Measurements from ENCODE around the gene PRR15L.
"Not testable (repeated sequence)": the region's sequence is repeated elsewhere in the genome, so short reads cannot be mapped to it uniquely, and the experiment has no call there.

The PRR15L gene, protein sequence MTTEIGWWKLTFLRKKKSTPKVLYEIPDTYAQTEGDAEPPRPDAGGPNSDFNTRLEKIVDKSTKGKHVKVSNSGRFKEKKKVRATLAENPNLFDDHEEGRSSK

DNA sequence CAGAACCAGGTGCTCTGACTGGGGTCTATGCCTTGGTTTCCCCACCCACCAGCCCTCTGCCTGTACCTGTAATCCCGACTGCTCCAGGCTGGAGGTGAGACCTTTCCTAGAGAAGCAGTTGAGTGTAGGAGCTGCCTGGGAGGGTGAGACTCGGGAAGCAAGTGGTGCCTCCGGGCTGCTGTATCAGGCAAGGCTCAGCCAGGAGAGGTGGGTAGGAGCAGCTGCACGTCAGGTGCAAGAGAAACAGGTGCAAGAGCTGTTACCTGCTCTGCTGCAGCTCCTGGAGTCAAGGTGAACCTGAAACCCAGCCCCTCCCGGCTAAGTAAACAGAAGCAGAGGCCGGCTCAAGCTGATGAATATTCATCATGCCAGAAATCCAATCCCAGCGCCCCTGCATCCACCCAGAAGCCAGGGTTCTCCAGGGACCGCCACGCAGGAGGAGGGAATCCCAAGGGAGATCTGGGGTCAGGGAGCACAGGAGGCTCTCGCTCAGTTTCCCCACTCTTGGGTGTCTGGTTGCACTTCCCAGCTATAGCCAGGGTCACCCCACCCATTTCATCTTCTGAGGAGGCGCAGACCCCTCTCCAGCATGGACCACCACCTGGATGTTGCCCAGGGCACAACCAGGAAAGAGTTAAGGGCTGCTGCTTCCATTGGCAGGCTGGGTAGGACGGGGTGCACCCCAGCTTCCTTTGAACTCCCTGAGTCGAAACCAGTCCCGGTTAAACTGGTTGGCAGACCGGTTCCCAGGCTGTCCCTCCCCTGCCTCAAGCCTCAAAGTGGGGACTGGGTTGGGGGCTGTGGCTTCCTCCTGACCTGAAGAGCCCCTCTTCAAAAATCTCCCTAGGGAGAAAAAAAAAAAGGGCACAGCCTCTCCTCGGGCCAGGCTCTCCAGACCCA, at the start of gene PRR15L:
Gene PRR15L, minus strand, starts transcription at position 293 of the 900 bp plus-strand sequence. CDS start 4,649 bp downstream, outside the sequence.
- DNase-seq: peak; percentile 96

DNA sequence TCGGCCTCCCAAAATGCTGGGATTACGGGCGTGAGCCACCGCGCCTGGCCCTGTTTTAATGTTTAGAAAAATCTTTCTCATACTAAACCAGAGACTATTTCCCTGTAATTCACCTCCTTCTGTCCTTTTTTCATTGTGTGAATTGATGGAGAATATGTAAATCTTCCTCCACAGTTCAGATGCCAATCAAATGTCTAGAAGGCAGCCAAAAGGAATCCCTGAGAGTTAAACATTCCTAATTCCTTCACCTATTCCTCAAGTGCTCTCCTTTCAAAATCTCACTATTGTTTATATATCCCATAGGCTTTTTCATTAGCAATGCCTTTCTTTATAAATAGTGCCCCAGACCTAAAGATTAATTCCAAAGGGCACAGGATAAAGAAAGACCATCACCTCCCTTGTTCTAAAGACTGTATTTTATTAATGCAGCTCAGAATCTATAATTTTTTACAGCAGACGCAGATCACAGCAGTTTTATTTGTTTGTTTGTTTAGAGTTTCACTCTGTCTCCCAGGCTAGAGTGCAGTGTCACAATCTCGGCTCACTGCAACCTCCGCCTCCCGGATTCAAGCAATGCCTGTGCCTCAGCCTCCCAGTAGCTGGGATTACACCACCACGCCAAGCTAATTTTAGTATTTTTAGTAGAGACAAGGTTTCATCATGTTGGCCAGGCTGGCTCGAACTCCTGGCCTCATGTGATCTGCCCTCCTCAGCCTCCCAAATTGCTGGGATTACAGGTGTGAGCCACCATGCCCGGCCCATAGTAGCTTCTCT, 49.4 kb upstream of the PRR15L start:
- no peak for DNase-seq

DNA sequence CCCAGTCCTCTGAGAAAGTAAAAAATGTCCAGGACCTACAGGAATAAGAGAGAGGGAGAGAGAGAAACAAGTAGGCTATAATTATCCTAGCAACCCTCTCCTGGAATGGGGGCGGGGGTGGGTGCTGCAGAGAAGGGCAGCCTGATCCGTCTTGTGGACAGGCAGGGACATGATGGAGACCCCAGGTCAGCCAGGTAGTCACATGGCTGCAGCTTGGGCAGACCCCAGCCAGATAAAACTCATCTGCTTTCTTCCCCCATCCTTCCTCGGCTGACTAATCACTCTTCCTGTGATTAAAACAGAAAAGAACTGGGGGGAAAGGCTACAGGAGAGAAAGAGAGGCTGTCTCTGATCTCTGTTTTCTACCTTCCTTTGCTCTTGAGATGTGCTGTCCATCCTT, 47.3 kb upstream of the PRR15L start:
- no peak for DNase-seq

DNA sequence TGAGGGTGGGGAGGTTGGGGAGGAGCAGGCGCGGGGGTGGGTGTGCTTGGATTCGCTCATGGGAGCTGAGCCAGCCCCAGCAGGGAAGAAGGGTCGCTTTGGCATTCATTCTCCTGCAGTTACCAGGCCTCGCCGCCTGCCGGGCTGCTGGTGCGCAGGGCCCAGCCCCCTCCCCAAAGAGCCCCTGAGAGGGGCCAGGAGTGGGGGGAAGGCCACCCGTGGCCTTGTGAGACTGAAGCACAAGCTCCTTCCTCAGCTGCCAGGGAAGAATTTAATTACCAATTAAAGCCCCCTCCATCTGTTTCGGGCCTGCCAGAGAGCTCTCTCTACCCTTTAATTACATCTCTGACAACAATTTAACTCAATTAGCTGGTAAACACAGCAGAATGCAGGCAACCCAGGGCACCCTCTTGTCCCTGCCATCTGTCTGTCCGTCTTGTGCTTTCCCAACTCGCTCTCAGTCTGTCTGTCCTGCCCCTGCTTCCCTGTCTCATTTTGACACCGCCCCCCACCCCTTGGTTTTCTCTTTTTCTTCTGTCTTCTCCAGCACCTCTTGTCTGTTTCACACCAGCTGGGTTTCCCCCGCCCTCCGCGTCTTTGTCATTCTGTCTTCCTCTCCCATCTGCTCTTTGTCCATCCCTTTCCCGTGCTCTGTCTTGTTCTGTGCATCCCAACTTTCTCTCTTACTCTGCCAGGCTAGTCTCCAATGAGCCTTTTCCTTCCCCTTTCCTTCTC, 45.9 kb upstream of the PRR15L start:
- no peak for DNase-seq

DNA sequence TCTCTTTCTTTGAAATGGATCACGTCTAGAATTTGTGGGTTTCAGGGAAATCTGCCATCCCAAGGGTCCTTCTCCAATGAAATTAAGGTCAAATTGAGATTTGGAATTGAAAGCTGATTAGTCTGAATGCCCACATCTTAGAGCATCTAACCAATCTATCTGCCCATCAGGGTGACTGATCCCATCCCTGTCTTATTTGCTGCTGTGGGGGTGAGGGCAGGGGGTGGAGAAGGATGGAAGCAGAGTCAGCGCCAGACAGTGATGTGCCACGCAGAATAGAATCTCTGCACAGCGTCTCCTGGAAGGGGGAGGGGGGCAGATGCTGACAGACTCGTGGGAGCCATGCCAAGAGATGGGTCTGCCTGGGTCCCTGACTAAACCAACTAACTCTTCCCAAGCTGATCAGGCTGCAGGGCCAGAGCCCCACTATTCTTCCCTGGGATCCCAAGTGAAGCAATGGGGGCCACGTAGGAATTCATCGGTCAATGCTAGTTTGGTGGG, 45.3 kb upstream of the PRR15L start:
- no peak for DNase-seq

DNA sequence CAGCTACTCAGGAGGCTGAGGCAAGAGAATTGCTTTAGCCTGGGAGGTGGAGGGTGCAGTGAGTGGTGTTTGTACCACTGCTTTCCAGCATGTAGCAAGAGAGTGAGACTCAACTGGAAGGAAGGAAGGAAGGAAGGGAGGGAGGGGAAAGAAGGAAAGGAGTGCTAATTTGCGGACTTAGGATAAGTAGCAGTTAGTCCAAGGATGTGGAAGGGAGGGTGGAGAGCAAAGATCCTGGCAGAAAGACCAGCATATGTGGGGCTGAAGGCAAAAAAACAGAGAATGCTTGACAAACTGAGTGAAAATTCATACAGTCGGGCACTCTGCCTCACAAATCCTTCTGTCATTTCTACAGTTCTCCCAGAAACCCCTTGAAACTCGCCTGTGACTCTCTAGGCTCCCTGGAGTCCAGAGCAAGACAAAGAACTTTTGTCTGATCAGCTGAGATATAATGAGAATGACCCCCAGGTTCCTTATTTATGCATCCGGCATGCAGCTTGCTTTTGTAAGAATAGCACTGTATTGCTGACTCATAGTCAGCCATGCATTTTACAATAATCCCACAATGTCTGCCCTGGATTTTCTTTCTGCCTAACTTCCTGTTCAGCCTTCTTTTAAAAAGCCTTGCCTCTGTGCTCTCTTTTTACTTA, 44.7 kb upstream of the PRR15L start:
- peak; percentile 15 for DNase-seq

DNA sequence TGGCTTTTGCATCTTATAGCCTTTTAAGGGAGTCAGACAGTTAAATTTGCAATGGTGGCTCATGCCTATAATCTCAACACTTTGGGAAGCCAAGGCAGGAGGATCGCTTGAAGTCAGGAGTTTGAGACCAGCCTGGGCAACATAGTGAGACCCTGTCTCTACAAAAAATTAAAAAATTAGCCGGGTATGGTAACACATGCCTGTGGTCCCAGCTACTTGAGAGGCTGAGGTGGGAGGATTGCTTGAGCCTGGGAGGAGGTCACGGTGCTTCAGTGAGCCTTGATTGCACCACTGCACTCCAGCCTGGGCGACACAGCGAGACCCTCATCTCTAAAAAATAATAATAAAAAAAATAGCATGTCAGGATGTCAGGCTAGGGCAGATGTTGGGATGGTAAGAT, 44.0 kb upstream of the PRR15L start:
- DNase-seq: not testable (repeated sequence)

DNA sequence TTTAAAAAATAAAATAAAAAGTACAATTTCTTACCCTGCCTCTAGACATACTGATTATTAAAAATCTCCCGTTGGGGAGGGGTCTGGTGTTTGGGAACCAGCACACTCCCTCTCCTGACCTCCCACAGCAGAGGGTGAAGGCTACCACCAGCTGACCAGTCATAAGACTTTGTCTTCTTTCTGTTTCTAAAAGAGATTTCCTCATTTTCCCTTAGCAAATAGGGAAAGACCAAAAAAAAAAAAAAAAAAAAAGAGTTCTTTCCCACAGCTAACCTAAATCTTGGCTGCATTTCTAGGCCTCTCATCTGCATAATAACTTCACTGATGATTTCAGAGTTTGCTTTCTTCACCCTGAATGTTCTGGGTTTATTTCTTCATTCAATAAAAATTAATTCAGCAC, 43.5 kb upstream of the PRR15L start:
- DNase-seq: no peak

DNA sequence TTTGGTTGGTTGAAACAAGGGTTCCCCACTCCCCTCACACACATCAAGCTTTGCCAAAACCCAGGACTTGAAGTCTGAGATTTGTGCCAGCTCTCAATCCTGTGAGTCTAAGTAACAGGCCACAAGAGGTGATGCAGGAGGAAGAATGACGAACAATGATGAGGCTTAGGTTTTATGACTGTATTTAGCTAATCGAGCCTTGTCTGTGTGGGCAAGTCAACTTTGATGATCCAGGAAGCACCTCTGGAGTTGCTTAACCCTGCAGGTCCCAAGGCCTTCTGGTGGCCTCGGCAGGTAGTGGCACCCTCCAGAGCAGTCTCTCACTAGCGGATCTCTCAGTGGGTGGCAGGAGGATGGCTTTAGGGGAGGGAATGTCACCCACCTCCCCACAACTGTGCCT, 41.9 kb upstream of the PRR15L start:
- DNase-seq: peak; percentile 11

DNA sequence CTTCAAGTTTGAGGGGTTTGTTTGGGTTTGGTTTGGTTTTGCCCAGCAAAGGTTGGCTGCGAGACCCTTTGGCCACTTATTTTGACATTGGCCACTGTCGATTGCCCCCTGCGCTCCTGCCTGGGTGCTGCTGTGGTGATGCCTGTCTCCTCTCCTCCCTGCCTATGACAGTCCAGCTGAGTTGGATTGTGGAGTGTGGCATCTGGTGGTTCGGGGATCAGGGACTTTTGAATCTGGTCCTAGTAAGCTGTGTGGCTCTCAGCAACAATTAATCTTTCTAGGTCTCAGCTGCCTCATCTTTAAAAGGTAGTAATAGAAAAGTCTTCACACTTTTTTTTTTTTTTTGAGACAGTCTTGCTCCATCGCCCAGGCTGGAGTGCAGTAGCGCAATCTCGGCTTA, 40.4 kb upstream of the PRR15L start:
- DNase-seq: no peak

DNA sequence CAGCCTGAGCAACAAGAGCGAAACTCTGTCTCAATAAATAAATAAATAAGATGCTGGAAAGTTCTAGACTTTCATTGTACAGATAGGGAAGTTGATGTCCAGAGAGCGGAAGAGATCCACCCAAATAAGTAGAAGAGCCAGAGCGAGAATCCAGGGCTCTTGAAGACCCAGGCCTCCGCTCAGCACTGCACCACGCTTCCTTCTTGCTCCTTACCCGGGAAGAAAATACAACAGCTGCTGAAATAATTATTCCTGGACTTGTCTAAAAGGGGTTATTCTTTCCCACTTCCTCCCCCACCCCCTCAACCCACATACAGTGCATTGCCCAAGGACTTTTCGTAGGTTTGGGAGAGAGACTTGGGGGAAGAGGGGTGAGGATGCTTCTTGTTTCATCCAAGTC, 39.9 kb upstream of the PRR15L start:
- DNase-seq: no peak

DNA sequence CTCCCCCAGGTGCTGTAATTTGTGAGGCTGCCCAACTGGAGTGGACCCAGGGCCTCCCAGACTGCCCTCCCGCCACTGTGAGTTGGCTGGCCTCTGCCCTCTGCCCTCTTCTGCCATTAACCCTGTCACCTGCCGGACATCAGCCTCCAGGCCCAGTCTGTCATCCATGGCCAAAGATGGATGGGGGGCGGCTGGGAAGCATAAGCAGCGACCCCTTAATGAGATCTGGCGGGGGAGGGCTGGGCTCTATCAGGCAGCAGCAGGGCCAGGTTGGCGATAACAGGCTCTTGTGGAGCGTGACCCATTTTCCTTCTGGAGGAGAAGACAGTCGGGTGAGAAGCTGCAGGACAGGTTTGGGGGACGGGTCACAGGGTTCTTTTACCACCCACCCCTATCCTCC, 38.5 kb upstream of the PRR15L start:
- DNase-seq: no peak

DNA sequence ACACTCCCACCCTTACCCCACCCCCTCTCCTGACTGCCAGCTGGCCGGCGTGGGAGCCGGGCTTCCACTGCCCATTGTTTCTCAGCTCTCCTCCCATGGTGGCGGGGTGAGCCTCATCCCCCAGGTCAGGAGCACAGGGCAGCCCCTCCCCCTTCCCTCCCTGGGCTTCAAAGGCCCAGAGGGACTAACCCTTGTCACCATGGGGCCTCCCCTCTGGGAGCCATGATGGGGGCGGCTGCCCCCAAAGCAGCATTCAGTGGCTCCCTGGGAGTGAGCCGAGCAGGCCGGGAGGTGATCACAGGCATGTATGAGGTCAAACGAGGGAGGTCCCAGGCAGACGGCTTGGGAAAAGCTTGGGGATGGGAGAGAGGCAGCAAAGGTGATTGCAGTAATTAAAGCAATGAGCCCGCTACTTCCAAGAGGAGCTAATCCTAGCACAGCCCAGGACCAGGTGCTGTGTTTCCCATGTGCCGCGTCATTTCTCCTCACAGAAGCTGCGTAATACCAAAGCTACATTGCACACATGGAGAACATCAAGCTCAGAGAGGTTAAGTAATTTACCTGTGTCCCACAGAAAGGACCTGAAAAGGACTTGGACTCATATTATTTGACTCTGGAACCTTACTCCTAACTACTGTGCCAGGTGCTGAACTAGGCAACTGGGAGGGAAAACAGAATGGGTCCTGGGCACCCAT, 37.7 kb upstream of the PRR15L start:
- DNase-seq: no peak

DNA sequence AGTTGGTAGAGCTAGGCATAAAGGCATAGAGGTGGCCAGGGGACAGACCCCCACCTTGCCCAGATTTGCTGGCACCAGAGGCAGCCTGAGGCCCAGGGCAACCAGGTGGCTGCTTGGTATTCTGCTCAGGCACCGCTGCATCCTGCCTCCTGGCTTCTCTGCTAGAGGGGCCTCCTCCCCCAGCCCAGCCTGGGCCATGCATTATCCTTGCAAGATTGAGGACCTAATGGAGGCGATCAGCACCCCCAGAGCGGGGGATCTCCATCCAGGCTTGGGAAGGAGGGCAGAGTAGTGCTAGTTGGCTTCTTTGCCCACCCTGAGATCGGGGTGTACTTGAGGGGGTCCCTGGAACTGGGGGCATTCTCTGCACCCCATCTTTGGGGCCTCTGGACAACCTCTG, 37.0 kb upstream of the PRR15L start:
- DNase-seq: no peak

DNA sequence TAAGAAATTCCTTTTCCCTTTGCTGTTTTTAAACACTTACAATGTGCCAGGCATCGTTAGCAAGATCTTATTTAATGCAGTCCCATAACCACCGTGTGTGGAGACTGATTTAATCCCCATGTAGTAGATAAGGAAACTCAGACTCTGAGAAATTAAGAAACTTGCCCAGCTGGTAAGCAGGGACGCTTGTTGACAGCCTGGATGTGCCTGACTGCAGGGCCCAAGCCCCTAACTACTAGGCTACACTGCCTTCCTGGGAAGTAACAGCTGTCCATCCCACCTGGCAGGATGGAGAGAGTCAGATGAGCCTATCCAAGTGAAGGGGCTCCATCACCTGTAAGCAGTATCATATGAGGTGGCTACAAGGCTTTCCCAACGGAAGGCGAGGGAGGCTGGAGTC, 36.3 kb upstream of the PRR15L start:
- DNase-seq: no peak

DNA sequence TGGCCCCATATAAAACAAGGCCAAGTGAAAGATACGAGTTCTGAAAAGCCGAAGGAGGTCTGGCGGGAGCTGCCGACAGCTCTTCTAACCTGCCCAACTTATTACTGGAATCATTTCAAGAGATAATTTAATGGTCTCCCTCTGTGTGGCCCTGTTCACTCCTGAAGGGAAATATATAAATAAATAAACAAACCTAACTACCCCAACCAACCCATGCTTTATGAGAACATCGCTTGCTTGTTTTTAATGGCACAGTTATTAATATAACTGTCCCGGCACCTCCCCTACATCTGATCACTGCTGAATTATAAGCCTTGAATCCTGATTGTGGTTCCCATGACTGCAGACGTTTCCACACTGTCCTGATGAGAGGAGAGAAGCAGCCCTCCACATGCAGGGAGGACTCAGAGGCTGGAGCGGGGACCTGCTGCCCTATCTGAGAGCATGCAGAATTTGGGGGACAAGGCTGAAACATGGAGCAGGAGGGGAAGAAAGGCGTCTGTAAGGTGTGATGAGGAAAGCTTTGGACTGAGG, 35.4 kb upstream of the PRR15L start:
- no peak for DNase-seq

DNA sequence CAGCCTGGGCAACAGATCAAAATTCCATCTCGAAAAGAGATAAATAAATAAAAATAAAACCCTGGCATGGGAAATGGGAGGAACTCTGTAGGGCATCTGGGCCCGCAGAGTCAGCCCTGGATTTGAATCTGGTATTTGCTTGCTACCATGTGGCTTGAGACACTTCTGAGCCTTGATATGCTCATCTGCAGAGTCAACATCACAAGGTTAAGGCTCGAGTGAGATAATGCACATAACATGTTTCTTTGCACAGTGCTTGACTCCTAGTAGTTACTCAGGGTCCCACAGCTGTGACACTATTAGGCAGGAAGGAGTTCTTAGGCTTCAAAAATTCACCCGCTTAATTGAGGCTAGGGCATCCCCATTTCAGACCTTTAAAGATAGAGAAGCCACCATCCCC, 34.5 kb upstream of the PRR15L start:
- DNase-seq: no peak

DNA sequence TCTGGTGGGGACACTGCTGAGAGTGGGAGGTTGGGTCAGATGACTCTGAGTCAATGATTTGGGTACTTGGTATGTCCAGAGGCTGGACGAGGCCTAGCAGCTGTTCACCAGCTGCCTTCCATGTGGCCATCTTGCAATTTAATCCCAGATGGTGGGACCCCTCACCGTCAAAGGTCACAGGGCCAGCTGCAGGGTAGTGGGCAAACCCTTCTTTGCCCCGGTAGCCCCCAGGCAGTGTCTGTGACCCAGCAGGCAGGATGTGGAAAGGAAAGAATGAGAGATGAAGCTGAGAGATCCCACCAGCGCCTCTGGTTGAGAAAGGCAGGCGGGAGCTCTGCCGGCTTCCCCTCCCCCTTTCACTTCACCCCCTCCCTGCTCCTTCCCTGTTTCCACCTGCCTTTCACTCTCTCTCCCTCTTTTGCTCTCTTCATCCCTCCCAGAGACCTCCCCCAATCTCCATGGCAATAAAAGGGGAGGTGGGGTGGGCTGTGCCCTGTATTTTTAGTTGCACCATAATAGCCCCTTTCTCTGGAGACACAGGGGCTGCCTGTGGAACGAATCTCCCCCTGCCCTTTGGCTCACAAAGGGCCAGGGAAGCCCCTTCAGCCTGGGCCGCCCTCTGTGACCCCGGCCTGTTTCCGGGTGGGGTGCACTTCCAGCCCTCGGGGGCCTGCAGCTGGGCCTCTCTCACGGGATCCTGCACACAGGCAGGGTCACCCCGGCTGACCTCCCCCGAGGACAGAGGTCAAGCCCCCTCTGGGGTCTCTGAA, 33.5 kb upstream of the PRR15L start:
- no peak for DNase-seq

DNA sequence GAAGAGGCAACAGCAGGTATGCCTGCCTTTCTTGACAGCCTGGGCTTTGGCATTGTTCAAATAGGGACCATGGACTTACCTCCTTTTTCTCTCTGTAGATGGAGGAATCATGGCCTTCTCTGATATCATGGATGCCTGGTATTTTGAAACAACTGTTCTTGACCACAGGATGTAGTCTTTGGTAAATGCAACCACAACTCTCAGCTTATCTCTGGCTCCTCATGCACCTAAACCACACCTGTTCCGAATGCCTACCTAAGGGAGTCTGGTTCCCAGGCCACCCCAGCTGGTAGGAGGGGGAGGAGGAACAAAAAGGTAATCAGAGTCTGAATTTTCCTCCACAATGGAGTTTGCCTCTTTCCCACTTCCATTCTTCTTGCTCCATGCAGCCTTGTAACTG, 32.0 kb upstream of the PRR15L start:
- no peak for DNase-seq

DNA sequence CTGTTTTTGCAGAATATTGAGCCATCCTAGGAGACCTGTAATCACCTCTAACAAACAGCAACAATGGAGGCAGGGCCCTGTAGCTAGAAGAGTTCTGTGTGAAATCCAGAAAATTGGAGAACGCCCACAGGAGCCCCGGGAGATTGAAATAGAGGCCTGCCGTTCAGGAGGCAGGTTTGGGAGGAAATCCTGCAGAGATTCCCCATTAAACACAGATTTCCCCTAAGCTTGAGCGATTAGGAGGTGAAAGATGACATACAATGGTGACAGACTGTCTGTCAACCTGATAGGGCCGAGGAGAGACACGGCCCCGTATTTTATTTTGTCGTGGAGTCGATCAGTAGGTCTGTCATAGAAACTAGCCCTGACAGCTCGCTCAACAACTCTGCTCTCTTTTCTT, 31.5 kb upstream of the PRR15L start:
- no peak for DNase-seq

DNA sequence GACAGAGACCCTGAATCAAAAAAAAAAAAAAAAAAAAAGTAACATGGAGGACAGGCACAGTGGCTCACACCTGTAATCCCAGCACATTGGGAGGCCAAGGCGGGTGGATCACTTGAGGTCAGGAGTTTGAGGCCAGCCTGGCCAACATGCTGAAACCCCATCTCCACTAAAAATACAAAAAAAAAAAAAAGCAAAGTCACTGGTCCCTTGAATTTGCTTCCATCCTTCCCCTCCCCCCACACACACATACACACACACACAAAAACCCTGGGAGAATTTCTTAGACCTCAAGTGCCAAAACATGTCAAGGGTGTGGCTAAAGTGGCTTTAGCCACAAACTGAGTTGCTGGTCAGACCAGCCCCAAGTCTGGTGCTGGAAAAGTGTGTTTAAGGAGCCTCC, 30.8 kb upstream of the PRR15L start:
- DNase-seq: not testable (repeated sequence)

Data from DMS153 (cell line).